B cell (primary cell): ENCODE results near the gene PCNX3.

Experiments used
- CTCF ChIP-seq: fragments of 200-600 bp; IDR thresholded peaks from one replicate; pipeline ENCODE4 v1.8.0; 2022; ENCODE audit warnings: antibody characterized with exemption, mild to moderate bottlenecking
- EZH2 ChIP-seq: IDR thresholded peaks from 2 replicates; pipeline ENCODE4 v1.6.1; 2012; ENCODE audit warnings: borderline replicate concordance, low read depth, mild to moderate bottlenecking, moderate library complexity, low read length; ENCODE audit not compliant: insufficient read depth, poor library complexity, severe bottlenecking

DNA sequence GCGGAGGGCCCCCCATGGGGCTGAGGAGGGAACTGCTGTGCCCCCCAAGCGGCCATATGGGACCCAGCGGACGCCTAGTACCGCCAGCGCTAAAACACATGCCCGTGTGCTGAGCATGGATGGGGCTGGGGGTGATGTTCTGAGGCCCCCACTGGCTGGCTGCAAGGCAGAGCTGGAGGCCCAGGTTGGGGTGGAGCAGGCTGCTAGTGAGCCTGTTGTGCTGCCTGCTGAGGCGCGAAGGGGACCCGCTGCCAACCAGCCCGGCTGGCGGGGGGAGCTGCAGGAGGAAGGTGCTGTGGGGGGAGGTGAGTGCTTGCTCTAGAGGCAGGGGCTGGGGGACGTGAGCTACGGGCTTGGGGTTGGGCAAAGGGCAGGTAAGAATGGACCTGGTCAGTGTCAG lies 3.2 kb downstream of the PCNX3 start:
- no peak for TF ChIP-seq CTCF
- TF ChIP-seq EZH2: no peak
